GM21619 (cell line): ENCODE results near the gene HERPUD2.
A peak's percentile ranks its signal among the peaks of the same experiment; 100 is the strongest.
"Not testable (repeated sequence)": the region's sequence is repeated elsewhere in the genome, so short reads cannot be mapped to it uniquely, and the experiment has no call there.

Experiments
- ATAC-seq: cut with Tn5 transposase; IDR thresholded peaks from one replicate; pipeline ENCODE4 v1.9.1; 2021; ENCODE audit not compliant: unreplicated experiment

The HERPUD2 gene

GRCh38 chr7:35716038-35716803 lies 21.3 kb upstream of the HERPUD2 start:
- ATAC-seq: no peak

- no peak for ATAC-seq
These were observed 19.9 kb upstream of the HERPUD2 start for GRCh38 chr7:35714862-35715261.

- no peak for ATAC-seq
These were observed 19.5 kb upstream of the HERPUD2 start for GRCh38 chr7:35714407-35714806.

GRCh38 chr7:35712563-35713226 lies 17.8 kb upstream of the HERPUD2 start:
- ATAC-seq: no peak

GRCh38 chr7:35707422-35707821 lies 12.5 kb upstream of the HERPUD2 start:
- ATAC-seq: no peak

GRCh38 chr7:35705932-35706461 lies 11.1 kb upstream of the HERPUD2 start:
- no peak for ATAC-seq

- no peak for ATAC-seq
These were observed 9.3 kb upstream of the HERPUD2 start for GRCh38 chr7:35704261-35704660.

- ATAC-seq: no peak
These were observed 7.6 kb upstream of the HERPUD2 start for GRCh38 chr7:35702541-35702940.

GRCh38 chr7:35701287-35701900 lies 6.5 kb upstream of the HERPUD2 start:
- ATAC-seq: peak; percentile 56

- no peak for ATAC-seq
These were observed 5.9 kb upstream of the HERPUD2 start for GRCh38 chr7:35700865-35701264.

- no peak for ATAC-seq
These were observed 5.4 kb upstream of the HERPUD2 start for GRCh38 chr7:35700333-35700732.

- no peak for ATAC-seq
These were observed 4.9 kb upstream of the HERPUD2 start for GRCh38 chr7:35699796-35700305.

GRCh38 chr7:35698382-35698781 lies 3.4 kb upstream of the HERPUD2 start:
- ATAC-seq: not testable (repeated sequence)

GRCh38 chr7:35697414-35698175 lies 2.7 kb upstream of the HERPUD2 start:
- ATAC-seq: no peak

GRCh38 chr7:35695987-35696386 lies 1.1 kb upstream of the HERPUD2 start:
- ATAC-seq: no peak

- no peak for ATAC-seq
These were observed 527 bp upstream of the HERPUD2 start for GRCh38 chr7:35695473-35695850.

GRCh38 chr7:35694161-35694783 lies 663 bp downstream of the HERPUD2 start:
- ATAC-seq: peak; percentile 15

GRCh38 chr7:35691827-35692307 lies 3.1 kb downstream of the HERPUD2 start:
- ATAC-seq: no peak

- no peak for ATAC-seq
These were observed 3.6 kb downstream of the HERPUD2 start for GRCh38 chr7:35691366-35691765.

- ATAC-seq: not testable (repeated sequence)
These were observed 4.3 kb downstream of the HERPUD2 start for GRCh38 chr7:35690614-35691013.
